Measurements from ENCODE around the gene BPIFA3. TPM values are rescaled to one million over a fixed set of nuclear protein-coding genes. Genes with fewer than 3 reads are reported as not detected.

BPIFA3 gene
- total and polyA plus RNA-seq, 2 of the 13 experiments (the other 11 are each of a cell fraction or from before 2014, with no cell fraction given) = not detected

DNA sequence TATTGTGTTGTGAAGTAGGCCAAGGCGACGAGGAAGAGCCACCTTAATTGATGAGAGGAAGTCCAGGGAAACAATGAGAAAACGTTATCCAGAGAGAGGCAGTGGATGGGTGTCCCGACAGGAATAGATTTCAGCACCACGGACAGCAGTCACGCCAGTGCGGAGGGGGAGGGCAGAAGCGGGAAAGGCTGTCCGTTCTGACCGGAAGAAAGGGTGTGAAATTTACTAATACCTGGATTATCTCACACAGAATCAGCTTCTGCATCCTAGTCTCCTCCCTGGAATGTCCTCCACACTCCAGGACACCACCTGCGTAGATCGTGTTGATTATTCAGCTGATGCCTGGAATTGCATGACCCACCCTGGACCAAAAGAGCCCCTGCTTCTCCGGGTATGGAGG, 7.4 kb upstream of the BPIFA3 start (continued):
- TF ChIP-seq WIZ (CRISPR knock-in tag; IDR thresholded peaks at IDR 0.05) = peak; percentile 99
- TF ChIP-seq ARNTL (CRISPR knock-in tag; IDR thresholded peaks at IDR 0.05) = peak; percentile 61; the same call in 1 of the 2 replicates
- peak; percentile 72 for TF ChIP-seq FOXA3 (CRISPR knock-in tag; IDR thresholded peaks at IDR 0.05)
- peak; percentile 71; the same call in 1 of the 2 replicates for TF ChIP-seq ZSCAN25 (CRISPR knock-in tag; IDR thresholded peaks at IDR 0.05)
- TF ChIP-seq FOXC1 (CRISPR knock-in tag; IDR thresholded peaks at IDR 0.05; ENCODE audit: borderline replicate concordance) = peak; percentile 84; the same call in 1 of the 2 replicates
- peak; percentile 98 for TF ChIP-seq SALL1 (CRISPR knock-in tag; IDR thresholded peaks at IDR 0.05)
- no peak for TF ChIP-seq CHD4 (IDR thresholded peaks at IDR 0.05; ENCODE audit: borderline replicate concordance, low read length)
- no peak for TF ChIP-seq PHF8 (CRISPR knock-in tag; IDR thresholded peaks at IDR 0.05)
- no peak for TF ChIP-seq CCAR2 (optimal IDR thresholded peaks at IDR 0.05; ENCODE audit: low read depth, low read length)
- TF ChIP-seq FLYWCH1 (CRISPR knock-in tag; IDR thresholded peaks at IDR 0.05) = peak; percentile 88; the same call in 1 of the 2 replicates
- TF ChIP-seq ZNF207 (IDR thresholded peaks at IDR 0.05; ENCODE audit: borderline replicate concordance) = no peak
- TF ChIP-seq ZFP1 (CRISPR knock-in tag; IDR thresholded peaks at IDR 0.05) = peak; percentile 91; the same call in 1 of the 2 replicates
- TF ChIP-seq ATF6 (CRISPR knock-in tag; conservative IDR thresholded peaks at IDR 0.05) = peak; percentile 99
- peak; percentile 92 for TF ChIP-seq ZNF296 (CRISPR knock-in tag; conservative IDR thresholded peaks at IDR 0.05)
- TF ChIP-seq ZNF329 (CRISPR knock-in tag; IDR thresholded peaks at IDR 0.05; ENCODE audit: low read depth) = peak; percentile 86
- peak; percentile 81 for TF ChIP-seq MED1 (CRISPR knock-in tag; IDR thresholded peaks at IDR 0.05)
- TF ChIP-seq, protein P1, sequence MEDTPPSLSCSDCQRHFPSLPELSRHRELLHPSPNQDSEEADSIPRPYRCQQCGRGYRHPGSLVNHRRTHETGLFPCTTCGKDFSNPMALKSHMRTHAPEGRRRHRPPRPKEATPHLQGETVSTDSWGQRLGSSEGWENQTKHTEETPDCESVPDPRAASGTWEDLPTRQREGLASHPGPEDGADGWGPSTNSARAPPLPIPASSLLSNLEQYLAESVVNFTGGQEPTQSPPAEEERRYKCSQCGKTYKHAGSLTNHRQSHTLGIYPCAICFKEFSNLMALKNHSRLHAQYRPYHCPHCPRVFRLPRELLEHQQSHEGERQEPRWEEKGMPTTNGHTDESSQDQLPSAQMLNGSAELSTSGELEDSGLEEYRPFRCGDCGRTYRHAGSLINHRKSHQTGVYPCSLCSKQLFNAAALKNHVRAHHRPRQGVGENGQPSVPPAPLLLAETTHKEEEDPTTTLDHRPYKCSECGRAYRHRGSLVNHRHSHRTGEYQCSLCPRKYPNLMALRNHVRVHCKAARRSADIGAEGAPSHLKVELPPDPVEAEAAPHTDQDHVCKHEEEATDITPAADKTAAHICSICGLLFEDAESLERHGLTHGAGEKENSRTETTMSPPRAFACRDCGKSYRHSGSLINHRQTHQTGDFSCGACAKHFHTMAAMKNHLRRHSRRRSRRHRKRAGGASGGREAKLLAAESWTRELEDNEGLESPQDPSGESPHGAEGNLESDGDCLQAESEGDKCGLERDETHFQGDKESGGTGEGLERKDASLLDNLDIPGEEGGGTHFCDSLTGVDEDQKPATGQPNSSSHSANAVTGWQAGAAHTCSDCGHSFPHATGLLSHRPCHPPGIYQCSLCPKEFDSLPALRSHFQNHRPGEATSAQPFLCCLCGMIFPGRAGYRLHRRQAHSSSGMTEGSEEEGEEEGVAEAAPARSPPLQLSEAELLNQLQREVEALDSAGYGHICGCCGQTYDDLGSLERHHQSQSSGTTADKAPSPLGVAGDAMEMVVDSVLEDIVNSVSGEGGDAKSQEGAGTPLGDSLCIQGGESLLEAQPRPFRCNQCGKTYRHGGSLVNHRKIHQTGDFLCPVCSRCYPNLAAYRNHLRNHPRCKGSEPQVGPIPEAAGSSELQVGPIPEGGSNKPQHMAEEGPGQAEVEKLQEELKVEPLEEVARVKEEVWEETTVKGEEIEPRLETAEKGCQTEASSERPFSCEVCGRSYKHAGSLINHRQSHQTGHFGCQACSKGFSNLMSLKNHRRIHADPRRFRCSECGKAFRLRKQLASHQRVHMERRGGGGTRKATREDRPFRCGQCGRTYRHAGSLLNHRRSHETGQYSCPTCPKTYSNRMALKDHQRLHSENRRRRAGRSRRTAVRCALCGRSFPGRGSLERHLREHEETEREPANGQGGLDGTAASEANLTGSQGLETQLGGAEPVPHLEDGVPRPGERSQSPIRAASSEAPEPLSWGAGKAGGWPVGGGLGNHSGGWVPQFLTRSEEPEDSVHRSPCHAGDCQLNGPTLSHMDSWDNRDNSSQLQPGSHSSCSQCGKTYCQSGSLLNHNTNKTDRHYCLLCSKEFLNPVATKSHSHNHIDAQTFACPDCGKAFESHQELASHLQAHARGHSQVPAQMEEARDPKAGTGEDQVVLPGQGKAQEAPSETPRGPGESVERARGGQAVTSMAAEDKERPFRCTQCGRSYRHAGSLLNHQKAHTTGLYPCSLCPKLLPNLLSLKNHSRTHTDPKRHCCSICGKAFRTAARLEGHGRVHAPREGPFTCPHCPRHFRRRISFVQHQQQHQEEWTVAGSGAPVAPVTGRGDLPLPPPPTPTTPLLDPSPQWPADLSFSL (CRISPR knock-in tag; IDR thresholded peaks at IDR 0.05) = peak; percentile 62; the same call in 1 of the 2 replicates
- TF ChIP-seq TMF1 (CRISPR knock-in tag; IDR thresholded peaks at IDR 0.05; ENCODE audit: low read depth) = peak; percentile 97
- TF ChIP-seq LBX2 (CRISPR knock-in tag; IDR thresholded peaks at IDR 0.05; ENCODE audit: borderline replicate concordance) = peak; percentile 81; the same call in 1 of the 2 replicates
- TF ChIP-seq ZNF121 (CRISPR knock-in tag; IDR thresholded peaks at IDR 0.05) = no peak
- peak; percentile 91 for TF ChIP-seq JARID2 (CRISPR knock-in tag; IDR thresholded peaks at IDR 0.05; ENCODE audit: insufficient replicate concordance)

Measured in HepG2 (cell line).